Measurements from ENCODE around the gene CEP112. TPM values are rescaled to one million over a fixed set of nuclear protein-coding genes. Genes with fewer than 3 reads are reported as not detected.

CEP112 gene
- total and polyA plus RNA-seq, 2 experiments from 2014 or later = 4.0 to 4.3 TPM

DNA sequence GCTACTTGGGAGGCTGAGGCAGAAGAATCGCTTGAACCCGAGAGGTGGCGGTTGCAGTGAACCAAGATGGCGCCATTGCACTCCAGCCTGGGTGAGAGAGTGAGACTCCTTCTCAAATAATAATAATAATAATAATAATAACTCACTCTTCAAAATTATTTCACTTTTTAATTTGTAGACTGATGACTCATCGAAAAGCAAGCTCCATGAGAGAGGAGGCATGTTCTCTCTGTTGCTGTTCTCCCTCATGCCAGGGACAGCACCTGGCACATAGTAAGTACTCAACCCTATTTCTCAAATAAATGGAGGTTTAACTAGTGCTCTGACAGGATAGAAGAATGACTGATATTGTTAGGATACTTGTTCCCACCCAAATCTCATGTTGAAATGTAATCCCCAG lies 265.3 kb downstream of the CEP112 start (continued):
- no peak for TF ChIP-seq REST (IDR thresholded peaks at IDR 0.05; ENCODE audit: unreplicated experiment)
- TF ChIP-seq NANOG (IDR thresholded peaks at IDR 0.05; ENCODE audit: borderline replicate concordance) = no peak
- TF ChIP-seq EZH2 (IDR thresholded peaks at IDR 0.05; ENCODE audit: low read depth, unreplicated experiment) = no peak
- no peak for TF ChIP-seq CREB1 (CRISPR knock-in tag; IDR thresholded peaks at IDR 0.05; ENCODE audit: low read depth)
- TF ChIP-seq EZH2phosphoT487 (IDR thresholded peaks at IDR 0.05; ENCODE audit: unreplicated experiment) = no peak
- no peak for TF ChIP-seq JUNB (IDR thresholded peaks at IDR 0.05; ENCODE audit: unreplicated experiment)
- no peak for TF ChIP-seq ZNF331 (CRISPR knock-in tag; IDR thresholded peaks at IDR 0.05; ENCODE audit: low read depth)
- TF ChIP-seq, protein P1, sequence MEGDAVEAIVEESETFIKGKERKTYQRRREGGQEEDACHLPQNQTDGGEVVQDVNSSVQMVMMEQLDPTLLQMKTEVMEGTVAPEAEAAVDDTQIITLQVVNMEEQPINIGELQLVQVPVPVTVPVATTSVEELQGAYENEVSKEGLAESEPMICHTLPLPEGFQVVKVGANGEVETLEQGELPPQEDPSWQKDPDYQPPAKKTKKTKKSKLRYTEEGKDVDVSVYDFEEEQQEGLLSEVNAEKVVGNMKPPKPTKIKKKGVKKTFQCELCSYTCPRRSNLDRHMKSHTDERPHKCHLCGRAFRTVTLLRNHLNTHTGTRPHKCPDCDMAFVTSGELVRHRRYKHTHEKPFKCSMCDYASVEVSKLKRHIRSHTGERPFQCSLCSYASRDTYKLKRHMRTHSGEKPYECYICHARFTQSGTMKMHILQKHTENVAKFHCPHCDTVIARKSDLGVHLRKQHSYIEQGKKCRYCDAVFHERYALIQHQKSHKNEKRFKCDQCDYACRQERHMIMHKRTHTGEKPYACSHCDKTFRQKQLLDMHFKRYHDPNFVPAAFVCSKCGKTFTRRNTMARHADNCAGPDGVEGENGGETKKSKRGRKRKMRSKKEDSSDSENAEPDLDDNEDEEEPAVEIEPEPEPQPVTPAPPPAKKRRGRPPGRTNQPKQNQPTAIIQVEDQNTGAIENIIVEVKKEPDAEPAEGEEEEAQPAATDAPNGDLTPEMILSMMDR (conservative IDR thresholded peaks at IDR 0.05; ENCODE audit: low read depth in 2 of 2) = no peak
- TF ChIP-seq POLR2AphosphoS5 (IDR thresholded peaks at IDR 0.05; ENCODE audit: low read depth) = no peak
- no peak for TF ChIP-seq STAT1 (IDR thresholded peaks at IDR 0.05; ENCODE audit: unreplicated experiment)

GRCh38 chr17:65925606-65926307 lies 266.2 kb downstream of the CEP112 start:
- Histone ChIP-seq H3K9me2 (ENCODE audit: insufficient read depth) (no peaks in the 10 kb centered on the region), H4K20me1 (replicated peaks; ENCODE audit: insufficient read depth) (no peaks in the 10 kb centered on the region)
- TF ChIP-seq, protein P2, sequence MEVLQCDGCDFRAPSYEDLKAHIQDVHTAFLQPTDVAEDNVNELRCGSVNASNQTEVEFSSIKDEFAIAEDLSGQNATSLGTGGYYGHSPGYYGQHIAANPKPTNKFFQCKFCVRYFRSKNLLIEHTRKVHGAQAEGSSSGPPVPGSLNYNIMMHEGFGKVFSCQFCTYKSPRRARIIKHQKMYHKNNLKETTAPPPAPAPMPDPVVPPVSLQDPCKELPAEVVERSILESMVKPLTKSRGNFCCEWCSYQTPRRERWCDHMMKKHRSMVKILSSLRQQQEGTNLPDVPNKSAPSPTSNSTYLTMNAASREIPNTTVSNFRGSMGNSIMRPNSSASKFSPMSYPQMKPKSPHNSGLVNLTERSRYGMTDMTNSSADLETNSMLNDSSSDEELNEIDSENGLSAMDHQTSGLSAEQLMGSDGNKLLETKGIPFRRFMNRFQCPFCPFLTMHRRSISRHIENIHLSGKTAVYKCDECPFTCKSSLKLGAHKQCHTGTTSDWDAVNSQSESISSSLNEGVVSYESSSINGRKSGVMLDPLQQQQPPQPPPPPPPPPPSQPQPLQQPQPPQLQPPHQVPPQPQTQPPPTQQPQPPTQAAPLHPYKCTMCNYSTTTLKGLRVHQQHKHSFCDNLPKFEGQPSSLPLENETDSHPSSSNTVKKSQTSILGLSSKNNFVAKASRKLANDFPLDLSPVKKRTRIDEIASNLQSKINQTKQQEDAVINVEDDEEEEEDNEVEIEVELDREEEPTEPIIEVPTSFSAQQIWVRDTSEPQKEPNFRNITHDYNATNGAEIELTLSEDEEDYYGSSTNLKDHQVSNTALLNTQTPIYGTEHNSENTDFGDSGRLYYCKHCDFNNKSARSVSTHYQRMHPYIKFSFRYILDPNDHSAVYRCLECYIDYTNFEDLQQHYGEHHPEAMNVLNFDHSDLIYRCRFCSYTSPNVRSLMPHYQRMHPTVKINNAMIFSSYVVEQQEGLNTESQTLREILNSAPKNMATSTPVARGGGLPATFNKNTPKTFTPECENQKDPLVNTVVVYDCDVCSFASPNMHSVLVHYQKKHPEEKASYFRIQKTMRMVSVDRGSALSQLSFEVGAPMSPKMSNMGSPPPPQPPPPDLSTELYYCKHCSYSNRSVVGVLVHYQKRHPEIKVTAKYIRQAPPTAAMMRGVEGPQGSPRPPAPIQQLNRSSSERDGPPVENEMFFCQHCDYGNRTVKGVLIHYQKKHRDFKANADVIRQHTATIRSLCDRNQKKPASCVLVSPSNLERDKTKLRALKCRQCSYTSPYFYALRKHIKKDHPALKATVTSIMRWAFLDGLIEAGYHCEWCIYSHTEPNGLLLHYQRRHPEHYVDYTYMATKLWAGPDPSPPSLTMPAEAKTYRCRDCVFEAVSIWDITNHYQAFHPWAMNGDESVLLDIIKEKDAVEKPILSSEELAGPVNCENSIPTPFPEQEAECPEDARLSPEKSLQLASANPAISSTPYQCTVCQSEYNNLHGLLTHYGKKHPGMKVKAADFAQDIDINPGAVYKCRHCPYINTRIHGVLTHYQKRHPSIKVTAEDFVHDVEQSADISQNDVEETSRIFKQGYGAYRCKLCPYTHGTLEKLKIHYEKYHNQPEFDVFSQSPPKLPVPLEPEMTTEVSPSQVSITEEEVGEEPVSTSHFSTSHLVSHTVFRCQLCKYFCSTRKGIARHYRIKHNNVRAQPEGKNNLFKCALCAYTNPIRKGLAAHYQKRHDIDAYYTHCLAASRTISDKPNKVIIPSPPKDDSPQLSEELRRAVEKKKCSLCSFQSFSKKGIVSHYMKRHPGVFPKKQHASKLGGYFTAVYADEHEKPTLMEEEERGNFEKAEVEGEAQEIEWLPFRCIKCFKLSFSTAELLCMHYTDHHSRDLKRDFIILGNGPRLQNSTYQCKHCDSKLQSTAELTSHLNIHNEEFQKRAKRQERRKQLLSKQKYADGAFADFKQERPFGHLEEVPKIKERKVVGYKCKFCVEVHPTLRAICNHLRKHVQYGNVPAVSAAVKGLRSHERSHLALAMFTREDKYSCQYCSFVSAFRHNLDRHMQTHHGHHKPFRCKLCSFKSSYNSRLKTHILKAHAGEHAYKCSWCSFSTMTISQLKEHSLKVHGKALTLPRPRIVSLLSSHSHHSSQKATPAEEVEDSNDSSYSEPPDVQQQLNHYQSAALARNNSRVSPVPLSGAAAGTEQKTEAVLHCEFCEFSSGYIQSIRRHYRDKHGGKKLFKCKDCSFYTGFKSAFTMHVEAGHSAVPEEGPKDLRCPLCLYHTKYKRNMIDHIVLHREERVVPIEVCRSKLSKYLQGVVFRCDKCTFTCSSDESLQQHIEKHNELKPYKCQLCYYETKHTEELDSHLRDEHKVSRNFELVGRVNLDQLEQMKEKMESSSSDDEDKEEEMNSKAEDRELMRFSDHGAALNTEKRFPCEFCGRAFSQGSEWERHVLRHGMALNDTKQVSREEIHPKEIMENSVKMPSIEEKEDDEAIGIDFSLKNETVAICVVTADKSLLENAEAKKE (CRISPR knock-in tag; IDR thresholded peaks at IDR 0.05) = no peak
- TF ChIP-seq, protein P1 (conservative IDR thresholded peaks at IDR 0.05; ENCODE audit: low read depth in 2 of 2) = no peak
- no peak for TF ChIP-seq CREB1 (CRISPR knock-in tag; IDR thresholded peaks at IDR 0.05; ENCODE audit: low read depth)

More at GRCh38 chr17:65925606-65926307, 266.2 kb downstream of the CEP112 start:
- Histone ChIP-seq H3K4me1 (ENCODE audit: insufficient read depth) (no peaks in the 10 kb centered on the region), H3F3A (replicated peaks; ENCODE audit: low read depth) (no peaks in the 10 kb centered on the region), H3K27ac (ENCODE audit: low read depth) (no peak overlapping the region), H3K4me3 (no peak overlapping the region), H3K27me3 (ENCODE audit: insufficient read depth) (no peaks in the 10 kb centered on the region), H3K36me3 (ENCODE audit: insufficient read depth) (no peaks in the 10 kb centered on the region), H3K4me2 (no peak overlapping the region), H2AFZ (no peak overlapping the region), H3K79me2 (replicated peaks; ENCODE audit: insufficient read depth) (no peaks in the 10 kb centered on the region)
- Mint-ChIP-seq H3K27ac (no peak overlapping the region), H3K9me3 (no peaks in the 10 kb centered on the region; the same call in 2 of the 3 replicates), H3K36me3 (ENCODE audit: low read depth) (no peaks in the 10 kb centered on the region), H3K4me1 (peaks cover 4% of the 10 kb centered on the region; the same call in 1 of the 3 replicates), H3K4me3 (no peak overlapping the region), H3K27me3 (ENCODE audit: insufficient read depth, low read depth, poor library complexity) (peaks cover 2% of the 10 kb centered on the region)
- no peak for DNase-seq (ENCODE audit: low spot score)
- no peak for ATAC-seq
